ENCODE measurements around the gene DISP3.

DISP3 gene

GRCh38 chr1:11529763-11530730, 51.1 kb downstream of the DISP3 start:
- DNase-seq: no peak

GRCh38 chr1:11530731-11531311, 51.9 kb downstream of the DISP3 start:
- no peak for DNase-seq

- no peak for DNase-seq
Measured at GRCh38 chr1:11531314-11531870, 52.4 kb downstream of the DISP3 start.

- DNase-seq: no peak
Measured at GRCh38 chr1:11531943-11532342, 53.0 kb downstream of the DISP3 start.

- no peak for DNase-seq
Measured at GRCh38 chr1:11533790-11534787, 55.1 kb downstream of the DISP3 start.

GRCh38 chr1:11534846-11535245, 55.9 kb downstream of the DISP3 start:
- no peak for DNase-seq

GRCh38 chr1:11535316-11535715, 56.4 kb downstream of the DISP3 start:
- DNase-seq: no peak

- no peak for DNase-seq
Measured at GRCh38 chr1:11535761-11536572, 57.0 kb downstream of the DISP3 start.

GRCh38 chr1:11536573-11537379, 57.8 kb downstream of the DISP3 start:
- DNase-seq: no peak

- no peak for DNase-seq
Measured at GRCh38 chr1:11537380-11537764, 58.4 kb downstream of the DISP3 start.

- DNase-seq: no peak
Measured at GRCh38 chr1:11537854-11538591, 59.1 kb downstream of the DISP3 start.

GRCh38 chr1:11538886-11539285, 59.9 kb downstream of the DISP3 start:
- DNase-seq: no peak

- no peak for DNase-seq
Measured at GRCh38 chr1:11539850-11540772, 61.2 kb downstream of the DISP3 start.

- DNase-seq: no peak
Measured at GRCh38 chr1:11540773-11541160, 61.8 kb downstream of the DISP3 start.

GRCh38 chr1:11541236-11541635, 62.3 kb downstream of the DISP3 start:
- DNase-seq: no peak

- no peak for DNase-seq
Measured at GRCh38 chr1:11541956-11542355, 63.0 kb downstream of the DISP3 start.

GRCh38 chr1:11543392-11543791, 64.4 kb downstream of the DISP3 start:
- no peak for DNase-seq

GRCh38 chr1:11543796-11544195, 64.8 kb downstream of the DISP3 start:
- DNase-seq: no peak

- no peak for DNase-seq
Measured at GRCh38 chr1:11546456-11546855, 67.5 kb downstream of the DISP3 start.

Data from CD4-positive, alpha-beta T cell treated with Interleukin-15 for 1 hour (primary cell).